GM20431 (cell line): Measurements from ENCODE around the gene IER2.

Experiments used
- in situ Hi-C: fragments of 300-500 bp; cut with MseI, MboI; formaldehyde crosslinking; loops from one replicate; pipeline ENCODE4 v1.15.0; 2020; ENCODE audit warnings: low sequenced_read_pairs; ENCODE audit not compliant: unreplicated experiment

Gene IER2

GRCh38 chr19:13150187-13150930 lies at the start of gene IER2, which contains the start of gene STX10:
Gene IER2 (plus strand): TSS chr19:13150411. CDS start chr19:13153187, 2,776 bp downstream.
Gene STX10 (minus strand): TSS chr19:13150375. CDS start chr19:13150173, 202 bp downstream.
- in situ Hi-C loops = no loop called here

- in situ Hi-C loops = no loop called here
Measured at GRCh38 chr19:13100841-13101589, 49.2 kb upstream of the IER2 start.

DNA sequence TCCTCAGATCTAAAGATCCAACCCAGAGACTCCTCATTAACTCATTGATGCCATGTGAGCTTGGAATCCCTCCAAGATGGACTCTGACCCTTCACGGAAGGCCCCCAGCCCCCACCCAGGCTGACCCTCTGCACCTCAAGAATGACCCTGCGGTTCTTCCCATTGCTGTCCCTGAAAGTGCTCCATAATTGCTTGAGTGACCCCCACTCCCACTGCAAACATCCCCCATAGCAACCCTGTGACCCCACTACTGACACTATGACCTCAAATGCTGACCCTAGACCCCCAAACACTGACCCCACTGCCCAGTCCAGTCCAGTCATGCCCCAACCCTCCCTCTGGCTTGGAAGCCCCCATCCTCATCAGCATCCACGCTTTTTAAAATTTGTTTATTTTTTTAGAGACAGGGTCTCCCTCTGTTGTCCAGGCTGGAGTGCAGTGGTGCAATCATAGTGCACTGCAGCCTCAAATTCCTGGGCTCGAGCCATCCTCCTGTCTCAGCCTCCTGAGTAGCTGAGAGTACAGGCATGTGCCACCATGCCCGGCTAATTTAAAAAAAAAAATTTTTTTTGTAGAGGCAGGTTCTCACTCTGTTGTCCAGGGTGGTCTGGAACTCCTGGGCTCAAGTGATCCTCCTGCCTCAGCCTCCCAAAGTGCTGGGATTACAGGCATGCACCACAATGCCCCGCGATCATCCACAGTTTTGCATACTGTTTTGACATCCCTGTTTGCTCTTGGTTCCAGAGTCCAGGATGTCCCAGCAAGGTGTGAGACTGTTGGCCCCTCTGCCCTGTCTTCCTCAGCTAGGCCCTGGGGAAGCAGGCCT lies 48.4 kb upstream of the IER2 start:
- in situ Hi-C loops = no loop called here

DNA sequence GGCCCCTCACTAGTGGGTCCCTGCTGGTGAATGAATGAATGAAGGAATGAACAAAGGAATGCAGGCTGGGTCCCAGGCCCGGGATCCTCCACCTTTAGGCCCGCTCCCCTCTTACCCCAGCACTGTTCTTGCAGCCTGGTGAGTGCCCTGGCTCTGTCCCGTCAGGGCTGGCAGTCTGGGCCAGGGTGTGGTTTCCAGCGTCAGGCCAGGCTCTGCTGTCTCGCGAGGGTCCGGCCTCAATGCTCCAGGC lies 47.9 kb upstream of the IER2 start:
- in situ Hi-C loops = no loop called here

- in situ Hi-C loops = no loop called here
Measured at GRCh38 chr19:13102666-13103580, 47.3 kb upstream of the IER2 start, which contains the start of gene LYL1. Gene LYL1 (minus strand): TSS chr19:13102858. CDS start chr19:13101171, 1,687 bp downstream.

GRCh38 chr19:13103581-13104359 lies 46.4 kb upstream of the IER2 start:
- in situ Hi-C loops = no loop called here

GRCh38 chr19:13104360-13104847 lies 45.8 kb upstream of the IER2 start:
- in situ Hi-C loops = no loop called here

- in situ Hi-C loops = no loop called here
Measured at GRCh38 chr19:13104848-13105711, 45.1 kb upstream of the IER2 start.

GRCh38 chr19:13109361-13110098 lies 40.7 kb upstream of the IER2 start:
- in situ Hi-C loops = no loop called here

DNA sequence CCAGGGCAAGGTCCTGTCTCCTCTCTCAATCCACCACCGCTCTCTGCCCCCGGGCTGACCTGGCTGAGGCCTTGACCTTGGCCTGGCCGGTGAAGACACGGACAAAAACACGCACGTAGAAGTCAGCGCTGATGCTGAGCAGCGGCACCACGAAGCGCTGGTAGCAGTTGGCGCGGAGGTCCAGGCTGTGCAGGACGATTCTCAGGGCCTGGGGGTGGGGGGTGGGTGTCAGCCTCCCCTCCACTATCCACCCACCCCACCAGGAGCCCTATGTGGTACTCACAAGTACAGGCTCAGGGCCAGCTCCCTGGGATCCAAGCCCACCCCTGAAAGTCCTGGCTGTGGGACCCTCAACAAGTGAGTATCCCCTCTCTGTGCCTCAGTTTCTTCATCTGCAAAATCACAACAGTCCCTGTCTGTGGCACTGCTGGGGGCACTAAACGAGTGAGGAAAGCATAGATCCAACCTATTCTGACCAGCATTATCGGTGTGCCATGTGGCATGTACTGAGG lies 40.1 kb upstream of the IER2 start:
- in situ Hi-C loops = no loop called here

GRCh38 chr19:13112555-13112954 lies 37.7 kb upstream of the IER2 start:
- in situ Hi-C loops = no loop called here

GRCh38 chr19:13115936-13116281 lies 34.3 kb upstream of the IER2 start:
- in situ Hi-C loops = no loop called here

- in situ Hi-C loops = no loop called here
Measured at GRCh38 chr19:13116282-13117175, 33.7 kb upstream of the IER2 start, which contains the start of gene TRMT1. Gene TRMT1 (minus strand): TSS chr19:13116740. CDS start chr19:13116399, 341 bp downstream.

DNA sequence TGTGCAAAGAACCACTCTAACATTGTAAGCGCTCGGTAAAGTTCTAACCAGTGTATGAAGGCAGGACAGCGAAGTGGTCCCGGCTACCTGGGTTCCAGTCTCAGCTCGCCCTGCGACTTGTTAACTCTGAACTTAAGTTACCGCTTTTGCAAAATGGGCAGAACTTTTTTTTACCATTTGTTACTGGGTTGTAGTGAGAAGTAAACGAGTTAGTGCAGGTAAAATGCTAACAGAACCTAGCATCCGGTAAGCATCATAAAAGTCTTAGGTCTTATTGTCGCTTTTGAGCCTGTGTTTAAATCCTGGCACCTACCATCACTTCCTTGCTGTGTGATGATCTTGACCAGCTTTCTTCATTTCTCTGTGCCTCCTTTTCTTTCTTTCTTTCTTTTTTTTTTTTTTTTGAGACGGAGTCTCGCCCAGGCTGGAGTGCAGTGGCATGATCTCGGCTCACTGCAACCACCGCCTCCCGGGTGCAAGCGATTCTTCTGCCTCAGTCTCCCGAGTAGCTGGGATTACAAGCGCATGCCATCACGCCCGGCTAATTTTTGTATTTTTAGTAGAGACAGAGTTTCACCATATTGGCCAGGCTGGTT lies 32.9 kb upstream of the IER2 start:
- in situ Hi-C loops = no loop called here

DNA sequence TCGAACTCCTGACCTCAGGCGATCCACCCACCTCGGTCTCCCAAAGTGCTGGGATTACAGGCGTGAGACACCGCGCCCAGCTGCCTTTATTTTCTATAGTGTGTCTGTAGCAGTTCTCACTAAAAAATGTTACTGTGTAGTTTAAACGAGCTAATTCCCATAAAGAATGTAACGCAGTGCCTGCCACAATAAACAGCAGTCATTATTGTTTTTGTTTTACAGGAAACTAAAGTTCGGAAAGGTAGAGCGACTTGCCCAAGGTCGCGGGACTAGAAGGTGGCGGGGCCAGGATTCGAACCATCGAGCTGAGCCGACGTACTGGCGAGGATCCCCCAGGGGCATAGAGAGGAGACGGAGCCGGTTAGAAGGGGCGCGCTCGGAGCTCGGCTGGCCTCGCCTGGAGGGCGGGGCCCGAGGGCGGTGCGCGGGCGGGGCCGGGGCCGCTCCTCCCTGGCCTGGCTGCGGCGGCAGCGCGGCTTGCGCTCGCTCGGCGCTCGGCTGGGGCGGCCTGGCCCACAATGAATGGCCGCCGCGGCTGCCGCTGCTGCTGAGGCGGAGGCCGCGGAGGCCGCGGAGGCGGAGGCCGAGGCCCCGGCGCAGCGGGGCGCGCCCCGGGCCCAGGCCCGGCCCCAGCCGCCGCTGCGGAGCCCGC lies 32.3 kb upstream of the IER2 start, which contains the start of gene NACC1:
Gene NACC1 (plus strand): TSS at position 493 of the 652 bp plus-strand sequence. CDS start 16,944 bp downstream, outside the sequence.
- in situ Hi-C loops = no loop called here
